ENCODE results near the gene EPAS1.
A peak's percentile ranks its signal among the peaks of the same experiment; 100 is the strongest.

EPAS1 gene

GRCh38 chr2:46273919-46274318 is 23.3 kb upstream of the EPAS1 start:
- no peak for DNase-seq

GRCh38 chr2:46274586-46274985 is 22.6 kb upstream of the EPAS1 start:
- DNase-seq, result no peak

- DNase-seq, result peak; percentile 37 to 39
Measured at GRCh38 chr2:46275995-46276394, 21.2 kb upstream of the EPAS1 start.

GRCh38 chr2:46276642-46277041 is 20.6 kb upstream of the EPAS1 start:
- no peak for DNase-seq

GRCh38 chr2:46277431-46278190 is 19.6 kb upstream of the EPAS1 start:
- DNase-seq, result no peak

GRCh38 chr2:46278952-46279351 is 18.3 kb upstream of the EPAS1 start:
- DNase-seq, result no peak

GRCh38 chr2:46281939-46282338 is 15.3 kb upstream of the EPAS1 start:
- no peak for DNase-seq

GRCh38 chr2:46283693-46284092 is 13.5 kb upstream of the EPAS1 start:
- DNase-seq, result no peak

GRCh38 chr2:46284260-46284659 is 12.9 kb upstream of the EPAS1 start:
- DNase-seq, result no peak

GRCh38 chr2:46284796-46285195 is 12.4 kb upstream of the EPAS1 start:
- DNase-seq, result no peak

- DNase-seq, result no peak
Measured at GRCh38 chr2:46286715-46287114, 10.5 kb upstream of the EPAS1 start.

- no peak for DNase-seq
Measured at GRCh38 chr2:46290078-46290477, 7.1 kb upstream of the EPAS1 start.

GRCh38 chr2:46293466-46293865 is 3.7 kb upstream of the EPAS1 start:
- no peak for DNase-seq

GRCh38 chr2:46294176-46294836 is 2.9 kb upstream of the EPAS1 start:
- peak; percentile 36 to 54 for DNase-seq

GRCh38 chr2:46296216-46296839 is 879 bp upstream of the EPAS1 start:
- DNase-seq, result peak; percentile 41 to 52

- peak; percentile 70 to 73 for DNase-seq
Measured at GRCh38 chr2:46297546-46298271, 502 bp downstream of the EPAS1 start.

GRCh38 chr2:46298272-46298521 is 990 bp downstream of the EPAS1 start:
- DNase-seq, result peak in 1 of 2 experiments; percentile 46

- peak; percentile 51 to 58 for DNase-seq
Measured at GRCh38 chr2:46298522-46299353, 1.5 kb downstream of the EPAS1 start.

- DNase-seq, result peak; percentile 25 to 32
Measured at GRCh38 chr2:46299365-46300263, 2.4 kb downstream of the EPAS1 start.

- DNase-seq, result no peak
Measured at GRCh38 chr2:46300406-46300832, 3.2 kb downstream of the EPAS1 start.

- DNase-seq, result no peak
Measured at GRCh38 chr2:46302005-46302695, 4.9 kb downstream of the EPAS1 start.
